Activated CD8-positive, alpha-beta memory T cell treated with anti-CD3 and anti-CD28 coated beads, Interleukin-2, amount 50 U/mL, for 24 hours (primary cell): ENCODE measurements around the gene RAP2B.
A peak's percentile ranks its signal among the peaks of the same experiment; 100 is the strongest.
"Not testable (repeated sequence)": the region's sequence is repeated elsewhere in the genome, so short reads cannot be mapped to it uniquely, and the experiment has no call there.

ENCODE experiments used
- DNase-seq: peaks from one replicate; pipeline ENCODE4 v3.0.0-alpha.2; 2020; ENCODE audit errors: extremely low read depth

Gene RAP2B

DNA sequence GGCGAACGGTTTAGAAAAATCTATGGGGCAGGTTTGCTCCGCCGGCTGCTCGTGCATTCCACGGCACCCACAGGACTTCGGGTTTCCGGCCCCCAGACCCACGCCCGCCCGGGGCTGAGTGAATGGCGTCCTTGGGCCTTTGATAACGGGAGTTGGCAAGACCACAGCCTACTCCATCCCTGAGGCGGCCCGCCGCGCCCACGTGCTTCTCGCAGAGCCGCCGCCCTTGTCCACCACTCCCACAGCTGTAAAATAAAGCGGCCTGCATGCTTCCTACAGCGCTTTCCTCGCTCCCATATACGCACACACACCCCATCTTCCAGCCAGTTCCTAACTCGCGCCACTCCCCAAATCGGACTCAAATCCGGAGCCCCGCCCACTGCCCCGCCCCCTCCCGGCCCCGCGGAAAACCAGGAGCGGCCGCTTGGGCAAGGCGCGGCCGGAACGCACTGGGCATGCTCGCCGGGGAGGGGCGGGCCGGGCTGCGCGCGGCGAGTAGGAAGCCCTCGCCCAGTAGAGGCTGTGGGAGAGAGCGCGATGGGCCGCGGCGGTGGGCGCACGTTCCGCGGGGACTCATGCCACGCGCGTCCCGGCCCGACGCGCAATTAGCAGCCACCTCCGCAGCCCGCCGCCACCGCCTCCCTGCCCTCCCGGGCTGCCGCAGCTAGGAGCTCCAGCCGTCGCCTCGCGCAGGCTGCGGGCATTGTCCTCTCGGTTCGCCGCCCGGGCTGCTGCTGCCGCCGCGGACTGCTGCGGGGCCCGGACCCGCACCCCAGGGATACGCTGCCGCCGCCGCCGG lies at the start of gene RAP2B:
Gene RAP2B (plus strand): TSS at position 513 of the 799 bp plus-strand sequence. CDS start 468 bp downstream, outside the sequence.
- DNase-seq, result peak; percentile 90

DNA sequence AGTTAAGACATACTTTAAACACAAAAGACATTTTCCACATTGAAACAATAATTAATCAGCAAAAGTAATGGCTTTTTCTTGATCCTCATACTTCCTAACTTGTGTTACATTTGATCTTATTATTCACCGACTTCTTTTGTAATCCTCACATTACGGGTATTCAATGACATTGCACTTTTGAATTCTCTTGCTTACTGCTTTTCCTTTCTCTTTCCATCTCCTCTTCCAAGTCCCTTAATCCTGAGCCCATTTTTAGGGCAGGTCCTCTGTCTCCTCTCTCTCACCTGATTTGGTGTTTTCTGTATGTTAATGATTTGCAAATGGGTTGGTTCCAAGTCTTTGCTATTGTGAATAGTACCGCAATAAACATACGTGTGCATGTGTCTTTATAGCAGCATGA lies 48.5 kb upstream of the RAP2B start:
- DNase-seq, result no peak

DNA sequence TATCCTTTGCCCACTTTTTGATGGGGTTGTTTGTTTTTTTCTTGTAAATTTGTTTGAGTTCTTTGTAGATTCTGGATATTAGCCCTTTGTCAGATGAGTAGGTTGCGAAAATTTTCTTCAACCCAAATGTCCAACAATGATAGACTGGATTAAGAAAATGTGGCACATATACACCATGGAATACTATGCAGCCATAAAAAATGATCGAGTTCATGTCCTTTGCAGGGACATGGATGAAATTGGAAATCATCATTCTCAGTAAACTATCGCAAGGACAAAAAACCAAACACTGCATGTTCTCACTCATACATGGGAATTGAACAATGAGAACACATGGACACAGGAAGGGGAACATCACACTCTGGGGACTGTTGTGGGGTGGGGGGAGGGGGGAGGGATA lies 47.8 kb upstream of the RAP2B start:
- not testable (repeated sequence) for DNase-seq

DNA sequence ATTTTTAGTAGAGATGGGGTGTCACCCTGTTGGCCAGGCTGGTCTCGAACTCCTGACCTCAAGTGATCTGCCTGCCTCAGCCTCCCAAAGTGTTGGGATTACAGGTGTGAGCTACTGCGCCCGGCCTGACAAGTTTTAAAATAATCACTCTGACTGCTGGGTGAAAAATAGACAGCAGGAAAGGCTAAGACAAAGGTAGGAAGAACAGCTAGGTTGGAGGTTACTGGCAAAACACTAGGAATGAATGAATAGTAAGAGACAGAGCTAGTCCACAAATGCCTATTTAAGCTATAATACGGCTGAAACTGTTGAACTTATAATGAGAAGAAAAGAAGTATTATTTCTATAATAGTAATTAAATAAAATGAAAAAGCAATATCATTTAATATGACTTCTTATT lies 46.7 kb upstream of the RAP2B start:
- no peak for DNase-seq

DNA sequence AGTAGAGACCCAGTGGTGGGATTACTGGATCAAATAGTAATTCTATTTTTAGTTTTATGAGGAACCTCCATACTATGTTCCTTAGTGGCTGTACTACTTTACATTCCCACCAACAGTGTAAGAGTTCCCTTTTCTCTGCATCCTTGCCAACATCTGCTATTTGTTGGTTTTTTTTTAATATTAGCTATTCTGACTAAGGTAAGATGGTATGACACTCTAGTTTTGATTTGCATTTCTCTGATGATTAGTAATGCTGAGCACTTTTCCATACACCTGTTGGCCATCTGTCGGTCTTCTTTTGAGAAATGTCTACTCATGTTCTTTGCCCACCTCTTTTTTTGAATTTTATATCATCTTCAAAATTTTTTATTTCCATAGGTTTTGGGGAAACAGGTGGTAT lies 34.2 kb upstream of the RAP2B start:
- DNase-seq, result no peak

DNA sequence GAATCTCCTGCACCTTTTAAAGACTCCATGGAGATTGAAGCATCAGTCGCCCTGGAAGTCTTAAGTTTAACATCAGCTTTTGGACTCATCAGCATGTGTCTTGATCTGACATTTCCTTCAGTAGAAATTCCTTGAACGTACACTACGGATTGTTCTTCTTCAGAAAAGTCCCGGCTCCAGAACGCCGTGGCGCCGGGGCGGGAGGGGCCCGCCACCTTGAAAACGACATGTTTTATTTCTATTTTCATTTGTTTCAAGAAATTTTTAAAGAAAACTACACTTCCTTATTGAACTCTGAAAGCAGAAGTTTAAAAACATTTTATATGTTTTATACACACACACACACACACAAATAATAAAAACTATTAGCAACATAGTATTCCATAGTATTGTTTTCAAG lies 32.6 kb upstream of the RAP2B start:
- DNase-seq, result no peak

DNA sequence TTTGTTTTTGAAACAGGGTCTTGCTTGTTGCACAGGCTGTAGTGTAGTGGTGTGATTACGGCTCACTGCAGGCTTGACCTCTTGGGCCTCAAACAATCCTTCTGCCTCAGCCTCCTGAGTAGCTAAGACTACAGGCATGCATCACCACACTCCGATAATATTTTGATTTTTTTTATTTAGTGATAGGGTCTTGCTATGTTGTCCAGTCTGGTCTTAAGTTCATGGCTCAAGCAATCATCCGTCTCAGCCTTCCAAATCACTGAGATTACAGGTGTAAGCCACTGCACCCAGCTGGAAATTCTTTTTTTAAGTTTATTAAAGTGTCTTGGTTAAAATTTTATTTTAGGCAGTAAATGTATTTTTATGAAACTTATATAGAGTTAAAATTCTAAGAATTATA lies 32.2 kb upstream of the RAP2B start:
- no peak for DNase-seq

DNA sequence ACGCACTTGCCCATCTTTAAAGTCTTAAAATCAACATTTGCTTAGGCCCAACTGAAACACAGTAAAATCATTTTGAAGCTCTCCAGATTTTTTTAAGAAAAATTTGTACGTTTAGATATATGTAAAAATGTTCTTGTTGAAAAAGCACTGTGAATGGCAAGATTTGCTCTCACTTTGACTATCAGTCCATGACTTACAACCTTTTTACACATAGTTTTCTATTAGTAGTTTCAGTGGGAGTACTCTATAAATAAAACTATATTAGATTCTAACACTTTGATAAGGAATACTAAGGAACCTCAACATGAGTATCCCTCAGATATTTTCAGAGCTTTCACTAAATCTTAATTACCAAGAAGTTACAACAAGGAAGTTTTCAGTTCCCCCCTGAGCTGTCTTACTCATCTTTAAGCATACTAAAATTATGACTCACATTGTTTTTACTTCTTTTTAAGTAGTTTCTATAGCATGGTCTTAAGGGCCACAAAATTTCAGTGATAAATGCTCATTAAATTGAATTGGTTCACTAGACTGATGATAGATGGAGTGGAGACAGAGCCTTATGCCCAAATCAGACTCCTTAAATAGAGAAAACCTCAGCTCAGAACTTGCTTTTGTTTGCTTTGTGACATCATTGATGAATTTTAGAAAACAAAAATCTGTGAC lies 31.6 kb upstream of the RAP2B start:
- no peak for DNase-seq

DNA sequence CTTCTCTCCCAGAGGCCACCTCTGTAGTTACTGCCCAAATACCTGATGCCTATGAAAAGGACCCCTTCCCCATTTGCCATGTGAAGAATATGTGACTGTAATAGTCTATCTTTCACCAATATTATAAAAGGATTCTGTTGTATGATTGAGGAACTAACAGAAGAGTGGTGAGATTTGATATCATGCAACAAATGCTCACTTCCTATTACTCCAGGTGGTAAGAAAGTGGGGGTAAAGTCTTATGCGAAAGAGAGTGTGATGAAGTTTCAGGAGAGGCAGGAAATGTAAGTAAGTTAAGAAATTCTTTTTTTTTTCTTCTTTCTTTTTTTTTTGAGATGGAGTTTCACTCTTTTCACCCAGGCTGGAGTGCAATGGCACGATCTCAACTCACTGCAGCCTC lies 24.4 kb upstream of the RAP2B start:
- DNase-seq, result no peak

DNA sequence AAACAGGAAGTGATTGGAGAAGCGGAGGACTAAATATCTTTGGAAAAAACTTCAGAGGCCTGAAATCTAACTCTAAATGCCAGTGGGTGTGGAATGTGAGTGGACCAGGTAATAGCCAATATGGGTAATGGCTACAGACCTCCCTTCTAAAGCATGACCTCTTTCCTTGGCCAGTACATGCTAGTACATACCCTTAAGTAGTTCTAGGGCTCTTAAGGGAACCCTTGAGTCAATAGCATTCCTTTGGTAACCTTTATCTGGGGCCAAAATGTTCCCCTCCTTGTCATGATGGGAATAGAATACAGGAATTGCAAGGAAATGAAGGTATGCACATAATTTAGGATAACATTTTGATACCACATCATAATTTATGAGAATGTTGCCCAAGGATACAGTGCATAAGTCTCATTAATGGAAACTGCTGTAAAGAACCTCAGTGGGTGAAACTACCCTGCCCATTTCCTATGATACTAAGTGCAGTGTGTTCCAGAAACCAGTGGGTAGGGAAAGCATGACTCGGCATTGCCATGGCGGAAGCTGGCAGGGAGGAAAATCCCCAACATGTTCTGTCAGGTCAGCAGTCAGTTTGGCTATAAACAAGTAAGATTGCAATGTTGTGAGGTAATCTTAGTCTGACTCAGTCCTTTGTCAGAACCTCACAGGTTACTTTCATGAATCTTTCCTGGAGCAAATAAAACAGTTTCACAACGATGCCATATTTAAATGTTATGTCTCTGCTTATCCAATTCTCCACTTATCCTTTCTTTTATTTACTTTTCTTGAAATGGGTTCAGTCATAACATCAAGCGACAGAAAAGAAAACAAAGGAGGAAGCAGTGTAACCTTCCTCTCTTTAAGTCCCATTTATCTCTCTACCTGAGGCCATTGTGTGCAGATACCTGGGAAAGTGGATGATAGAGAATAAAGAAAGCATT lies 23.5 kb upstream of the RAP2B start:
- peak; percentile 4 for DNase-seq

DNA sequence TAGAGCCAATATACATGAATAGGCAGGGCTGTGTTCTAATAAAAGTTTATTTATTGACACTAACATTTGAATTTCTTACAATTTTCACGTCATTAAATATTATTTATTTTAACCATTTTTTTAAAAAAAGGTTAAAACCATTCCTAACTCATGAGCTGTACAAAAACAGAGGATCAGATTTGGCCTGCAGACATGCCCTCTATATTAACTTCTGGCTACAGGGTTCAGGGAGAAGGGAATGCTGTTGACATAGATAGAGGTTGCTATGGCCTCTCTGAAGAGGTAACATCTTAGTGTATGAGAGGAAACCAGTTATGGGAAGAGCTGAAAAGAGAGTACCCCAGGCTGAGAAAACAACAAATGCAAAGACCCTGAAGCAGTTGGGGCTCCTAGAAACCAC lies 19.1 kb upstream of the RAP2B start:
- DNase-seq, result no peak

DNA sequence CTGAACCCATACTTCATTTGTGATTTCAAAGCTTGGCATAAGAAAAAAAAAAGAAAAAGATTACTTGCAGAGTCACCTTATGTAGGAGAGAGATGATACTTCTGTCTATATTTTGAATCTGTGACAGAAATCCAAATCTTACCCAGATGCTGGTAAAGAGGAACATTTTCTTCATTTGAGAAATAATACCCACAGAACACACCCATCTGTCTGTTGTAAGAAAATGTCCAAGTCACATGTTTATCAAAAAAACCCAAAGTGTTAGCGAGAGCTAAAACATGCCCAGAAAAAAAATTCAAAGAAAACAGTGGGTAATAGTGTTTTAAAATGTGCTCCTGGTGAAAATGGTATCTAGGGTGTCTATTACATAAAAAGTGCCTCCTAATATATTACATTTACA lies 18.0 kb upstream of the RAP2B start:
- no peak for DNase-seq

DNA sequence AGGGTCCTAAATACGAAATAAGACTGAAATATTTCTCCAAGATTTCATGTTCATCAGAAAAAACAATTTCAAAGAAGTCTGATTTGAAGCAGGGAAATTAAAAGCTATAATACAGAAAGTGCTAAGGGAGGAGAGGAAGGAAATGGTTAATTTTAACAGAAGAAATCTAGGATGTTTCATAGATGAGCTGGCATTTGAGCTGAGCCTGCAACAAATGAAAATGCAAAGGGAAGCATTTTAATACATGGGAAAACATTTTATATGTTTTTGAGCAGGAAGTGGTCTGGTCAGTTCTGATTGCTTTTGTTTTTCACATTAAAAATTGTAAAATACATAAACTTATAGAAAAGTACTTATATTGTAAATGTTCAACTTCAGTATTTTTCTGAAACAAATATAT lies 17.2 kb upstream of the RAP2B start:
- no peak for DNase-seq

DNA sequence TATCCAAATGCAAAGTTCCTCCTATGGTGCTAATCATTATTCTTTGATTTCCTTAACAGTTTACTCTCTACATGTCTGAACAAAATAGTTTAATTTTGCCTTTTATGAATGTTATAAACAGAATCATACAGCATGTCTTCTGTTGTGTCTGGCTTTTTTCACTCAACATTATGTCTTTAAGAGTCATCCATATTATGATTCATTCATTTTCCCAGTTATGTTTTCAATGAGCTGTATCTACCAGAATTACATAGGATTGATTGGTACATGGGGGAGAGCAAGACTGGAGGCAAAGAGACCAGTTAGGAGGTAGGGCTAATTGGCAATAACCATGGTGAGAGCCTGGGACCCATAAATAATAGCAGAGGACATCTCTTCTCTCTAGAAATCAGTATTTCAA lies 16.6 kb upstream of the RAP2B start:
- no peak for DNase-seq

DNA sequence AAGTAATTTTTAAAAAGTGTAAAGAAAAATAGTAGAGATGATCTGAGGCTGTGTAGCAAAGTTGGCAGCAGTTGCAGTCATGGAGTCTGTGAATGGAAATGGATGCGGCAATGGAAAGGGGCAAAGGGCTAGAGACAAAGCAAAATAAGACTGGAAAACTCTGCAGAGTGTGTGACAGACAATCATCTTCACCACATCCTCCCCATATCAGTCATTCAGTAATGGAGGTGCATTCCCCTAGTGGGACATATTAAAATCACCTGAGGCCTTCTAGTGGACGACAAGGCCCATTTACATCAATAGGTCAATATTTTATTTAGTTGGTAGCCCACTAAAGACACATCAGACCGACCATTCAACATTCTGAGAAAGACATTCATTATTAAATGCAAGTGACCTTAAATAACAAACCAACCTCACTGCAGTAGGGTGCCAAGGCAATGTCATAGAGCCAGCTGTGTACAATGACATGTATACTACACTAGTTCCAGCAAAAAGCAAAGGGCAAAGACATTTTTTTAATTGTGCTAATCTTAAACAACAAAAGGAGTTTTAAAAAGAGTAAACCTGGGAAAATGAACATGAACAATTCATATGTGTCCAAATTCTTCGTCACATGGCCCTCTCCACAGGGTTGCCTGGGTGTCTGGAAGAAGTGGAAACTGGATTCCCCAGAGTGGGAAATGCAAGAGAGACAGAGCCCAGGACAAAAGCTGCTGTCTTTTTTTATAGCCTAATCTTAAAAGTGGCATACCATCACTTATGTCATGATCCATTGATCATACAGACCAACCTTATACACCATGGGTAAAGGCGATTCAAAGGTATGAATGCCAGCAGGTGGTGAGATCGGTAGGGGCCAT lies 15.6 kb upstream of the RAP2B start:
- DNase-seq, result no peak

DNA sequence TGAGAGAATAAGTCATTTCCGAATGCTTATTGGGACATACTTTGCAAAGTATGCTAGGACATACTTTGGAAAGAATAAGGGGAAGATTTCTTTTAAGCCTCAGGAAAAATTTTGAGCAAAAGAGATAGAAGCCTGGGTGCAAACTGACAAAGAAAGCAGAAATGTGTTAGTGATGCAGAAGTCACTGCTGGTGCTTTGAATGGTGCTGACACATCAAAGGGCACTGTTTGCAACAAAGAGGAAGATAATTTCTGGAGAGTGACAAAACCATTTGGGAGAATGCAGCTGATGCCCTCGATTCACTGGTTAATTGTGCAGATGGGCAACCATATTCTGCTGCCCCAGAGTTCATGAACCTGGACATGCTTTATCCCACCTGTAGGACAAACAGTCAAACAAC lies 11.0 kb upstream of the RAP2B start:
- DNase-seq, result no peak

DNA sequence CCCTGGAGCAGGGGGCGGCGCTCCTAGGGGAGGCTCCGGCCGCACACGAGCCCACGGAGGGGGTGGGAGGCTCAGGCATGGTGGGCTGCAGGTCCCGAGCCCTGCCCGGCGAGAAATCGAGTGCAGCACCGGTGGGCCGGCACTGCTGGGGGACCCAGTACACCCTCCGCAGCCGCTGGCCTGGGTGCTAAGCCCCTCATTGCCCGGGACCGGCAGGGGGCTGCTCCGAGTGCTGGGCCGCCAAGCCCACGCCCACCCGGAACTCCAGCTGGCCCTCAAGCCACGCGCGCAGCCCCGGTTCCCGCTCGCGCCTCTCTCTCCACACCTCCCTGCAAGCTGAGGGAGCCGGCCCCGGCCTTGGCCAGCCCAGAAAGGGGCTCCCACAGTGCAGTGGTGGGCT lies 6.2 kb upstream of the RAP2B start:
- not testable (repeated sequence) for DNase-seq

DNA sequence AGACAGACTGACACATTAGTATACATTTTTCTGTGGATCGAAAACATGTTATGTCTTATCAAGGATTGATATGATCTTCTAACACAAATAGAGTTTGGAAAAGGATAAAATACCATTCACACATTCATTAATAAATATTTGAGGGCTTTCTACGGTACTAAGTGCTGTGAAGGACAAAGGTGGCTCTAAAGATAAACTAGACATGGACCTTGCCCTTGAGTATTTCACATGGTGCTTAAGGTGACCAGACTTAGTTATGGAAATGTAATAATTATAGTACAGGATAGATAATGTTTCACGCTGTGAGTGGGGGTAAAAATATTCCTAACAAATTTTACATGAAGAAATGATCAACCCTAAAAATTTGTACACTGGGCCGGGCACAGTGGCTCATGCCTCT lies 3.8 kb upstream of the RAP2B start:
- no peak for DNase-seq

DNA sequence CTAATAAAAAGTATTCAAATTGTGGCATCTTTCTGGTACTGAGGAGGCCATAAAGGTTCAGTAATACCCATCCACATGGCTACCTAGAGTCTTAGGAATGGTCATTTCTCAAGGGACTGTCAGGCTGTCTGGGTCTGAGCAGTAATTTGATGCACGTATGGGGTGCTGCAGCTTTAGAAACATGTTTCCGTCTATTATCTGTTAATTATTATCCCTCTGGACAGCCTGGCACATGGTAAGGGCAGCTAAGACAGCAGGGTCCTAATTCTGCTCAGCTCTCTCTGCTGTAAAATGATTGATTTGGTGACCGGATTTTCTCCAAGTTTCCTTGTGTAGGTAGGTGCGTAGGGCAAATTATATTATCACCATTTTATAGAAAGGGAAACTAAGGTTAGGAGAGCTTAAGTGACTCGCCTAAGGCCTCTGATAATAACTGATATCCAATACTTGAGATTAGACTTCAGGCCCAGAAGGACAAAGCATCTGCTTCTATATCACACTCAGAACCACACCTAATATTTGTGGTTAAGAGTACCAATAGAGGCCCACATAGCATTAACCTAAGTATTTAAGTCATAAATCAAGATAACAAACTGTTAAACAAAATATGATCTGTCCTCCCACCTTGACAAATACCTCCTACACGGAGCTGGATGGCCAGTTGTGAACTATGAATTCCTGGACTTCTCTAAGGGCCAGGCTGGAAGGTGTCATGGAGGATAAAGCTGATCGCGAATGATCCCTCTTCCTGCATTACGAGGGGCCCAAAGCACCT lies 2.9 kb upstream of the RAP2B start:
- DNase-seq, result no peak

DNA sequence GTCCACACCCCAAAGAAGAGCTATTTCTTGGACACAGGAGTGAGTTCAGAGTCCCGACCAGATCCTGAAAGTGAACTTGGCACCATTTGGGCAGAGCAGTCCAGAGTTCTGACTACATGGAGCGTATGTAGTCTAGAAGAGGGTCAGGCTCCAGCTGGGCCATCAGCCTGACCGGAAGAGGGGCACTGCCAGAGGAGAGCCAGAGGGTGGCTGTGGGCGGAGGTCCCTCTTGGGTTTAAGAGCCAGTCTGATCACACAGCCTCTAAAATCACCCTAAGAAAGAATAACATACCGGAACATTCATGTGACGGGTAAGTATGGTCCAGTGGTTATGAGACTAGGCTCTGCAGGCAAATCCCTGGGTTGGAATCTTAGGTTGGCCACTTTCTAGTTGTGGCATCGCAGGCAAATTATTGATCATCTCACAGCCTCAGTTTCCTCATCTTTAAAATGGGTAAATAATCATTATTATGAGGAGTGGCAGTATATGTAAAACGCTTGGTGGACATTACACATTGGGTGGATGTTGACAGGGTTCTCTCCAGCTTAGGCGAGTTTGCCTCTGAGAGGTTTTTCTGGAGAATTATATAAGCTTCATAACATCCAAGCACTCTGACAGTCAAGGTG lies 2.1 kb upstream of the RAP2B start:
- DNase-seq, result no peak
